Hippocampal formation (tissue), 2 donors: ENCODE measurements around the gene PLAAT2.
A peak's percentile ranks its signal among the peaks of the same experiment; 100 is the strongest.
"Not testable (repeated sequence)": the region's sequence is repeated elsewhere in the genome, so short reads cannot be mapped to it uniquely, and the experiment has no call there.

Source experiments
- DNase-seq, 2 donors: peaks; one replicate each; lab custom pipeline; 2025; lab: John Stamatoyannopoulos, UW

PLAAT2 gene

GRCh38 chr11:63563201-63564055 is at the start of gene PLAAT2:
Gene PLAAT2, minus strand, starts transcription at chr11:63563379. Its CDS starts 55 bp downstream, at chr11:63563324.
- no peak for DNase-seq

- no peak for DNase-seq
Observed at GRCh38 chr11:63612181-63612580, 49.0 kb upstream of the PLAAT2 start.

- no peak for DNase-seq
Observed at GRCh38 chr11:63611395-63611747, 48.2 kb upstream of the PLAAT2 start.

- peak; percentile 43 to 46 for DNase-seq
Observed at GRCh38 chr11:63610604-63611394, 47.6 kb upstream of the PLAAT2 start.

- peak in 1 of 2 donors; percentile 43 for DNase-seq
Observed at GRCh38 chr11:63609971-63610580, 46.9 kb upstream of the PLAAT2 start.

GRCh38 chr11:63609536-63609935 is 46.4 kb upstream of the PLAAT2 start:
- peak; percentile 46 to 64 for DNase-seq

GRCh38 chr11:63608353-63609345 is 45.5 kb upstream of the PLAAT2 start:
- DNase-seq, result no peak

- DNase-seq, result peak; percentile 77 to 96
Observed at GRCh38 chr11:63603180-63603518, 40.0 kb upstream of the PLAAT2 start.

- DNase-seq, result not testable (repeated sequence)
Observed at GRCh38 chr11:63602290-63603179, 39.4 kb upstream of the PLAAT2 start.

- peak; percentile 31 to 71 for DNase-seq
Observed at GRCh38 chr11:63599211-63600122, 36.3 kb upstream of the PLAAT2 start.

- no peak for DNase-seq
Observed at GRCh38 chr11:63598556-63598955, 35.4 kb upstream of the PLAAT2 start.

- DNase-seq, result no peak
Observed at GRCh38 chr11:63595296-63595695, 32.1 kb upstream of the PLAAT2 start.

GRCh38 chr11:63592975-63593395 is 29.8 kb upstream of the PLAAT2 start:
- DNase-seq, result peak; percentile 44 to 74

- DNase-seq, result no peak
Observed at GRCh38 chr11:63590024-63590788, 27.0 kb upstream of the PLAAT2 start.

- DNase-seq, result no peak
Observed at GRCh38 chr11:63589000-63589399, 25.8 kb upstream of the PLAAT2 start.

- DNase-seq, result no peak
Observed at GRCh38 chr11:63586451-63587166, 23.4 kb upstream of the PLAAT2 start.

GRCh38 chr11:63583357-63583677 is 20.1 kb upstream of the PLAAT2 start:
- peak in 1 of 2 donors; percentile 97 for DNase-seq

- not testable (repeated sequence) for DNase-seq
Observed at GRCh38 chr11:63581224-63581623, 18.0 kb upstream of the PLAAT2 start.
